ENCODE data around the gene AURKAIP1. TPM values are rescaled to one million over a fixed set of nuclear protein-coding genes. Genes with fewer than 3 reads are reported as not detected.
A peak's percentile ranks its signal among the peaks of the same experiment; 100 is the strongest.

AURKAIP1 gene
- total and polyA plus RNA-seq, 2 of the 4 experiments (the other 2 are of a cell fraction): 45.7 to 107 TPM

DNA sequence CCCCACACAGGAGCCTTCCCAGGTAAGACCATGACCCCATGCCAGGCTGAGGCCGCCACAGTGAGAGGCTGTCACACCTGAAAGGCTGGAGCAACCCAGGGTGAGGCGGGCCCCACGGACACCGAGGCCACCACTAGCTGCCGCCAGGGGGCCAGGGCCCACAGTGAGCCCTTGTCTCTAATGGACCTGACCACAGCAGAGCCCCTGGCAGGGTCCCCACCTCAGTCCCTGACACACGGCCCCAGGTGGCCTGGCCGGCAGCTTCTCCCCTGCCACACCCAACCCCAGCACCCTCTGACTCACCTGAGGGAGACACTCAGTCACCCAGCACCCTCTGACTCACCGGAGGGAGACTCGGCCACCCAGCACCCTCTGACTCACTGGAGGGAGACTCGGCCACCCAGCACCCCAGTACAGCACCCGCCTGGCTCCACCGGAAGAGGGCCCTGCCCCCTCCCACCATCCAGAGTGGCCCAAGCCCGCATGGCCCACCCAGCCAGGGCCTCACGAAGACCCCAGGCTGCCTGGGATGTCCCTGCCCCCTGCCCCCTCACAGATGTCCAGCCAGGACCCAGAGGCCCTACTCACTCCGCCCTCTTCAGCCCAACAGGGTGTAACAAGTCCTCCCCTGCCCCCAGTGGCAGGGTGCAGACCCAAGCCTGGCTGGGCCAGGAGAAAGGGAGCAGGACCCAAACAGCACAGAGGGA, 30.2 kb downstream of the AURKAIP1 start:
- 58% methylated on average over 2 of the region's 15 CpGs; no CpG with 5 or more reads in 1 of the 2 experiments for WGBS, 2 experiments (ENCODE audit: extremely low coverage in 2 of 2, insufficient read length in 1 of 2)
- peaks cover 30% of the 10 kb centered on the region for H3K4me1 ChIP-seq (ENCODE audit: control insufficient read depth, insufficient read depth, low read length)
- no peaks in the 10 kb centered on the region for H3K27me3 ChIP-seq (ENCODE audit: control insufficient read depth, insufficient read depth, low read length)
- no peak overlapping the region for H3K18ac ChIP-seq (ENCODE audit: low read depth, low read length)
- no peak overlapping the region for H2BK20ac ChIP-seq (ENCODE audit: low read depth, low read length)
- no peak overlapping the region; the same call in 1 of the 2 replicates for H3K4me2 ChIP-seq (ENCODE audit: low read depth, low read length)
- no peak overlapping the region; the same call in 1 of the 2 replicates for H3K4ac ChIP-seq (ENCODE audit: low read depth, low read length)
- H3K79me1 ChIP-seq (ENCODE audit: low read depth in 1 of 2, low read length in 2 of 2): peaks cover 12 to 70% of the 10 kb centered on the region in 2 experiments
- no peak overlapping the region for H3K9ac ChIP-seq (ENCODE audit: low read depth, low read length)
- intact Hi-C loops (cut with micrococcal nuclease) (no loop called here), dilution Hi-C loops (cut with HindIII; ENCODE audit: low sequenced_read_pairs, unreplicated experiment) (no loop called here), in situ Hi-C loops (cut with MboI; ENCODE audit: low sequenced_read_pairs) (no loop called here)
- CTCF ChIA-PET: interaction anchor here (0.5 kb wide), 1 partner anchor 76 kb away, joined by 3 read pairs; no protein-coding TSS in a partner anchor
- peak overlapping the region in 1 of 2 experiments; percentile 40; a peak in 1 of 4 replicates for H4K8ac ChIP-seq (ENCODE audit: low read depth in 2 of 2, low read length in 2 of 2)
- TF ChIP-seq ELK1 (IDR thresholded peaks at IDR 0.05; ENCODE audit: borderline replicate concordance, low read depth, low read length) (no peak), RFX5 (IDR thresholded peaks at IDR 0.05; ENCODE audit: low read depth, low read length) (no peak), RCOR1 (IDR thresholded peaks at IDR 0.05; ENCODE audit: insufficient replicate concordance, low read length) (peak; percentile 27), FOS (IDR thresholded peaks at IDR 0.05; ENCODE audit: low read depth, low read length) (peak; percentile 82), CHD1 (IDR thresholded peaks at IDR 0.05; ENCODE audit: low read depth, low read length) (no peak), RAD21 (IDR thresholded peaks at IDR 0.05; ENCODE audit: low read length) (peak; percentile 18; the same call in 1 of the 2 replicates), BHLHE40 (IDR thresholded peaks at IDR 0.05; ENCODE audit: low read depth, low read length) (0 out of 2 replicates have a peak, but pooled peaks have one; percentile 16), CTCF (conservative IDR thresholded peaks at IDR 0.05; ENCODE audit: low read depth, low read length) (peak; percentile 30; the same call in 1 of the 2 replicates)
- POLR2A ChIA-PET (ENCODE audit: unreplicated experiment): no interaction called here
- H3K14ac ChIP-seq (replicated peaks; ENCODE audit: low read depth, low read length): no peak overlapping the region
- peak overlapping the region; percentile 72 for H2BK5ac ChIP-seq (ENCODE audit: low read depth, low read length, poor library complexity, severe bottlenecking)
- H3K36me3 ChIP-seq (ENCODE audit: control insufficient read depth, insufficient read depth, low read length): peaks cover 18% of the 10 kb centered on the region
- H3K27ac ChIP-seq (ENCODE audit: insufficient read depth, low read length): peak overlapping the region; percentile 10; the same call in 1 of the 2 replicates
- H3K9me1 ChIP-seq (ENCODE audit: insufficient read depth, low read length): peaks cover 13% of the 10 kb centered on the region
- 0 out of 2 replicates have a peak overlapping the region, but pooled peaks have one; percentile 26 for H4K91ac ChIP-seq (ENCODE audit: insufficient read depth, low read depth, low read length)
- ATAC-seq (ENCODE audit: low read depth) (no peak), DNase-seq (peak; percentile 69)
- H3K56ac ChIP-seq (ENCODE audit: extremely low read depth, insufficient read depth, low read length): no peak overlapping the region
- peak overlapping the region; percentile 40; the same call in 1 of the 2 replicates for H2BK120ac ChIP-seq (ENCODE audit: low read depth, low read length)
- peak overlapping the region; percentile 73 for H2AK5ac ChIP-seq (ENCODE audit: low read depth, low read length)
- H3K23ac ChIP-seq (ENCODE audit: low read depth, low read length): no peak overlapping the region; the same call in 1 of the 2 replicates
- H4K20me1 ChIP-seq (ENCODE audit: insufficient read depth, low read length): peaks cover 67% of the 10 kb centered on the region
- no peaks in the 10 kb centered on the region for H3K9me3 ChIP-seq (ENCODE audit: control insufficient read depth, insufficient read depth, low read length)
- peak overlapping the region; percentile 87 for H2AK9ac ChIP-seq (replicated peaks; ENCODE audit: low read depth, low read length, poor library complexity)
- no peak overlapping the region for H3K4me3 ChIP-seq (ENCODE audit: insufficient read depth, low read depth, low read length)
- peak overlapping the region; percentile 63 for H2AFZ ChIP-seq (replicated peaks; ENCODE audit: low read length, poor library complexity)
- no peak overlapping the region for H2BK15ac ChIP-seq (ENCODE audit: low read depth, low read length)
- no TSS peak for BruUV-seq (replicated peaks)
- H4K5ac ChIP-seq (ENCODE audit: low read depth, low read length): no peak overlapping the region
